ENCODE results near the gene SCAPER. TPM values are rescaled to one million over a fixed set of nuclear protein-coding genes. Genes with fewer than 3 reads are reported as not detected.
"Not testable (repeated sequence)": the region's sequence is repeated elsewhere in the genome, so short reads cannot be mapped to it uniquely, and the experiment has no call there.

The SCAPER gene
- total and polyA plus RNA-seq, 11 donors, result 6.7 to 53.9 (median 38.3) TPM

- no peak overlapping the region for H3K4me3 ChIP-seq
- H3K4me1 ChIP-seq, result peaks cover 0 to 34% (median 13%) of the 10 kb centered on the region in 12 donors
- intact Hi-C loops (cut with DNase I), result no loop called here
- ATAC-seq, result no peak
- H3K27ac ChIP-seq, result no peak overlapping the region
- peaks cover 0 to 4% (median 0%) of the 10 kb centered on the region in 9 donors for H3K36me3 ChIP-seq
- WGBS, 4 donors, result 83 to 89% (median 88%) methylated on average over 3 of the region's 3 CpGs
- no peaks in the 10 kb centered on the region for H3K9me3 ChIP-seq
- DNase-seq, result no peak
- TF ChIP-seq POLR2A (IDR thresholded peaks at IDR 0.05) (no peak), CTCF (IDR thresholded peaks at IDR 0.05) (no peak)
- H3K27me3 ChIP-seq, result no peaks in the 10 kb centered on the region
Observed at GRCh38 chr15:76298986-76299385, 606.2 kb downstream of the SCAPER start.

- peaks cover 0 to 45% (median 17%) of the 10 kb centered on the region in 12 donors for H3K4me1 ChIP-seq
- H3K36me3 ChIP-seq; intact Hi-C loops (cut with DNase I); DNase-seq; H3K27ac ChIP-seq; H3K9me3 ChIP-seq; H3K27me3 ChIP-seq; H3K4me3 ChIP-seq; ATAC-seq: not testable (repeated sequence)
- 94 to 98% (median 97%) methylated on average over 4 of the region's 4 CpGs for WGBS, 4 donors
Observed at GRCh38 chr15:76297951-76298350, 607.2 kb downstream of the SCAPER start.

Small RNA genes within 50 kb of the gene (microRNA-seq; reads per million reads assigned to microRNA genes)
- gene MIR3713, result 0 reads per million in 4 donors

Other genes with a start within 250 kb of the SCAPER start
- gene RCN2, start 26.4 kb upstream of the SCAPER start, total RNA-seq, result 10 to 100 TPM; 22.2 to 32.9 (median 28.7) TPM
- 10 to 100 TPM; 17.3 to 38.6 TPM for gene RCN2, start 26.4 kb upstream of the SCAPER start, polyA plus RNA-seq
- 10 to 100 TPM in 2 of 9 donors, 1 to 10 TPM in 7; 1.3 to 17.2 (median 2.9) TPM for gene PSTPIP1, start 89.8 kb upstream of the SCAPER start, total RNA-seq
- 1 to 10 TPM; 2.9 to 3.2 TPM for gene PSTPIP1, start 89.8 kb upstream of the SCAPER start, polyA plus RNA-seq
- 100 to 1,000 TPM in 8 of 9 donors, 10 to 100 TPM in 1; 90.4 to 218 (median 133) TPM for gene TSPAN3, start 165.8 kb upstream of the SCAPER start, total RNA-seq
- 100 to 1,000 TPM in 1 of 2 donors, 10 to 100 TPM in 1; 58.1 to 247 TPM for gene TSPAN3, start 165.8 kb upstream of the SCAPER start, polyA plus RNA-seq